GM18519 (cell line): Measurements from ENCODE around the gene BARX1.
"Not testable (repeated sequence)": the region's sequence is repeated elsewhere in the genome, so short reads cannot be mapped to it uniquely, and the experiment has no call there.

Experiments
- ATAC-seq: cut with Tn5 transposase; IDR thresholded peaks from one replicate; pipeline ENCODE4 v1.9.1; 2021; ENCODE audit warnings: mild to moderate bottlenecking, moderate library complexity; ENCODE audit not compliant: unreplicated experiment, low FRiP score

BARX1 gene

DNA sequence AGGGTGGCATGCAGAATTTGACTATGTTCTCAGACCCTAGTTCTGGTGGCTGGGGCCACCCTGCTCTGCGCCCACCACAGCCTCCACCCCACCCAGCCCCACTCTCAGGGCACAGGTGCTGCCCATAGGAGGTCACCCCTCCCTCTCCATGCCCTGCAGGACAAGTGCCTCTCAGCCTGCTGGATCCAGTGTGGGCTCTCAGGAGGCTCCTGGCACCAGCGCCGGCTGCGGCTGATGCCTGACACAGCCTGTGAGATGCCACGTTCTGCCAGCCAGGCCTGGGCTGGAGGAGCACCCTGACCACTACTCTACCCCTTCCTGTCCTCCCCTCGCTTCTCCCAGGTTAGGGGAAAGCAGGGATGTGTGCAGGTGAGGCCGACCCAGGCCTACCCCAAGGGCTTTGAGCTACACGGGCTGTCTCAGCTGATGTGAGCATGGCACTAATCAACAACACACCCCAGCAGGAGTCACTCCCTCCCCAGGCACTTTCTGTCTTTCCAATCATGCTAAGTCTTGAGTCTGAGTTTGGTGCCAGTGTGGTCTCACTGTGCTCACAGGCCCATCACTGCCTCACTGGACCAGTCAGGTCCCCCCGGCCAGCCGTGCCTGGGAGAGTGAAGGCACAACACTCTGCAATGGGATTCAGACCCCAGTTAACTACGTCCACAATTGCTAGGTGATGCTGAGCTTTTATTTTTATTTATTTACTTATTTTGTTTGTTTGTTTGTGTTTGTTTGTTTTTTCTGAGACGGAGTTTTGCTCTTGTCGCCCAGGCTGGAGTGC, 12.1 kb upstream of the BARX1 start:
- ATAC-seq = no peak

DNA sequence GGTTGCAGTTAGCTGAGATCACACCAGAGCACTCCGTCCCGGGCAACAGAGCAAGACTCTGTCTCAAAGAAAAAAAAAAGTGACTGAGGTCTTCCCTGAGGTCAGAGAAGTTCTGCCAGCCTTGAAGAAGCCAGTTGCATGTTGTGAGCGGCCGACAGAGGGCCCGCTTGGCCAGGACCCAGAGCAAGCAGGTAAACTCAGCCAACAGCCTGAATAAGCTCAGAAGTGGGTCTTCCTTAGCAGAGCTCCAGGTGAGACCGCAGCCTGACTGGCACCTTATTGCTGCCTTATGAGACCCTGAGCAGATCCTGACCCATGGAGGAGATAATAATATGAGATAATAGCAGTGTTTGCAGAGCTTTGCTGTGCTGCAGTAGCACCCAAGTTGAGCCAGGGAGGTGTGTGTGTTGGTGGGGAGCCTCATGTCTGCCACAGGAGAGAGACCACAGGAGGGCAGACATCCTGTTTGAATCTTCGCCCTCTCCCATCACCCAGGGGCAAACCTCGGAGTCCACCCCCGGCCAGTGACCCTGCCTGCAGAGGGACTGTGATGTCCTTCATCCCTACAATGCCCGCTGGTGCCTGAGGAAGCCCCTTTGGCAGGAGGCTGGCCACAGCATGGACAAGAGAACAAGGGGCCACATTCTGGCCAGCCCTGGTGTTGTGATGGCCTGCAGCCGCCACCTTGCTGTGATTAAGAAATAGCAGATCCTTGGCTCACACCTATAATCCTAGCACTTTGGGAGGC, 10.8 kb upstream of the BARX1 start:
- ATAC-seq = no peak

DNA sequence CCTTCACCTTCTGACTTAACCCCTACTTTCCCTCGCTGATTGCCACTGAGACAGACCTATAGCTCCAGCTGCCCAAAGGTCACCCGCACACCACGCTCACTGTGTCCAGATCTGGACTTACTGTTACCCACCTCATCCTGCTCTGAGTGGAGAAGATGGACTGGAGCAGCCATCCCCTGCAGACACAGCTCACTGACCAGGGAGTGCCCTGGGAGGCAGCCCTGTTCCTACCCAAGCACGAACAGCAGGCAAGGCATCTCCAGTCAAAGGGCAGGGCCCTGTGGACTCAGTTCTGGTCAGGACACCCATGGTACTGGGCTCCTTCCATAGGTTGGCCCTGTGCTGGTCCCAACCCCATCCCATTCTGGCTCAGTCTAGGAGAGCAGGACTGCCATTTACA, 9.5 kb upstream of the BARX1 start:
- ATAC-seq = no peak

DNA sequence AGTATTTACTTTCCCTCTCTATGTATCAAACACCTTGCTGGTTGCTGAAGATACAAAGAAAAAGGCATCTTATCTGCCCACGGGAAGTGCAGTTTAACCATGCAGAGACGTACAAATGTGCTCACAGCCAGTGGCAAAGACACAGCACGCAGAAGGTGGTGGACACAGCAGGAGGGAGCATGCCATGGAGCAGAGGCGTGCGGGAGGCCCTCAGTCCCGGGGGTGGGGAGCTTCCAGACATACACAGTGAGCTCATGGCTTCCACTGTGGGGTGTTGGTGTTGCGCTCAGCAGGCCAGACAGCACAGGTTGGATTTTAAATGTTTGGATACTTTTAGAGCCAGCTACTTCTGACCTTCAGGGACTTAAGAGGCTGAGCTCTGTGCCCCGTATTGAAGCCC, 8.8 kb upstream of the BARX1 start:
- no peak for ATAC-seq

DNA sequence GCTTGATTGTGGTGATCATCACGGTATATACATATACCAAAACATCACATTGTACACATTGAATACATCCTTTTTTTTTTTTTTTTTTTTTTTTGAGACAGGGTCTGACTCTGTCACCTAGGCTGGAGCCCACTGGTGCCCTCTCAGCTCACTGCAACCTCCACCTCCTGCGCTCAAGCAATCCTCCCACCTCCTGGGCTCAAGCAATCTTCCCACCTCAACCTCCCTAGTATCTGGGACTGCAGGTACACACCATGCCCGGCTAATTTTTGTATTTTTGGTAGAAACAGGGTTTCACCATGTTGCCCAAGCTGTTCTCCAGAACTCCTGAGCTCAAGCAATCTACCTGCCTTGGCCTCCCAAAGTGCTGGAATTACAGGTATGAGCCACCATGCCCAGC, 8.3 kb upstream of the BARX1 start:
- ATAC-seq = not testable (repeated sequence)

DNA sequence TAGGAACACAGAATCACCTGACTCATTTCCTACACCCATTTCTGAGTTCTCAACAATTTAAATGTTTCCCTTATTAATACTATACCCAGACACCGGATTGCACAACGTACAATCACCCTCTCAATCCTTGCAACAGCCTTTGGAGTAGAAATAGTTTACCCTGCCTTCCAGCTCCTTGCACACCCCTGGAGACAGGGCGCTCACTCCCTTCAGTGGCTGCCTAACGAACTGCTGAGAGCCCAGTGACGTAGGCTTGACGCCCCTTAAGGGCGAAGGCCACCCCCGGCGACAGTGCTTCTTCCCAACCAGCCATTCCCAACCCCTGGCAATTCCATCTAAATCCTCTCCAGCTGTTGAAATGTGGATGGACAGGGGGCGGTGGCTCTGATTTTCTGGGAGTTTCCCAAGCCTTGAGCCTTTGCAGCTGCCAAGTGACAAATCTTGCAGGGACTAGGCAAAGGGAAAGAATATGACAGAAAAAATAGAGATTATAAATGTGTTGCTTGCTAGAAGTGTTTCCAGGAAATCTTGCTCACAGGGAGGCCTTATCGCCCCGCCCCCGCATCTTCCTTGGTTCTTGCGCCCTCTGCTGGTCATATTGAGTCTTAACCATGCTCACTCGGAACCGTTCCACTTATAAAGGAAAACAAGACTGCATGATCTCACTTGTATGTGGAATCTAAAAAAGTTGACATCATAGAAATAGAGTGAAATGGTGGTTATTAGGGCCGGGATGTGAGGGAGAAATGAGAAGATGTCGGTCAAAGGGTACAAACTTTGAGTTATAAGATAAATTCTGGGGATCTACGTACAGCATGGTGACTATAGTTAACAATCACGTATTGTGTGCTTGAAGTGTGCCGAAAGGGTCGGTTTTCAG, 7.6 kb upstream of the BARX1 start:
- ATAC-seq = no peak

DNA sequence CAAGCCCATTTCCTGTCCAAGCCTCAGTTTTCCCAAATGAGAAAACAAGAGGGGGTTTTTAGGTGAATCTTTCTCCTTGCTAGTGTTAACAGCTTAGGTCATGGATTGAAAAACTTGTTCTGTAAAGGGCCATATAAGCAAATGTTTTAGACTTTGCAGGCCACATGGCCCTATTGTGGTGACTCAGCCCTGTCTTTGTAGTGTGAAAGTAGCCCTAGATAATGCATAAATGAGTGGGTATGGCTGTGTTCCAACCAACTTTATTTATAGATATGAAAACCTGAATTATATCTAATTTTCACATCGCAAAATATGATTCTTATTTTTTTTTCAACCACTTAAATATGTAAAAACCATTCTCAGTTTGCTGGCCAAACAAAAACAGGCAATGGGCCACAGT, 6.9 kb upstream of the BARX1 start:
- ATAC-seq = no peak

DNA sequence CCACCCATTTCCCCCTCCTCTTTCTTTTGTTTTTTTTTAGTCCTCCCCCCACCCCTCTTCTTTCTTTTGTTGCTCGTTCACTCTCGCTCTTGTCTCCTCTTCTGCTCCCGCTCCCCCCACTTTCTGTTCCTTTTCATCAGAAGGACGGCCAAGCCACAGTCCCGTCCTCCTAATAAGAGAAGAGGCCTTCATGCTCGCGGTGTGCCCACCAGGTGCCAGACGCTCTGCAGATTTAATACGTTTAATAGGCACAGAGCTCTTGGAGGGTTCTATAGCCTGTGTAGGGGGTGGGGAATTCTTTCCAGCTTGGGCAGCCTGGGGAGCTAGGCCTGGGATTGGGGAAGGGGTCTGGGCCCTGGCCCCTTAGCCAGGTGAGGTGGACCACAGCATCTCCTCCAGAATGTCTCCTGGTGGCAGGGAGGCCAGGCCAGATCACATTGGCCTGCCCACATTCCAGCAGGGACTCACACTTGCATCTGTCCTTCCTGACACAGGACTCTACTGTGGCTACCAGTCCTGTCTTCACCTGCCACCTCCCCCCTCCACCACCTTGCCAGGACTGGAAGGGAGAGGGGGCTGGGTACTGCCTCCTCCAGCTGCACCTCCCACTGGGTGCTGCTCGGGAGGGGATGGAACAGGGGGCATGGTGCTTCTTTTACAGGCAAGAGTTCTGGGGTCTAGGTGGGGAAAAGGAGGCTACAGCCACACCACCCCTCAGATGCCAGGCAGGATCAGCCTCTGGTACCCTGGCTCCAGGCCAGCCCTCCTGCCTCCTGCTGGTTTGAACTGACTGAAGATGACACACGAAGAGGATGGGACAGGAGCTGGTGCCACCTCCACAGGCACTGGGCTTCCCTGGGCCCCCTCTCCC, 6.1 kb upstream of the BARX1 start:
- ATAC-seq = no peak

DNA sequence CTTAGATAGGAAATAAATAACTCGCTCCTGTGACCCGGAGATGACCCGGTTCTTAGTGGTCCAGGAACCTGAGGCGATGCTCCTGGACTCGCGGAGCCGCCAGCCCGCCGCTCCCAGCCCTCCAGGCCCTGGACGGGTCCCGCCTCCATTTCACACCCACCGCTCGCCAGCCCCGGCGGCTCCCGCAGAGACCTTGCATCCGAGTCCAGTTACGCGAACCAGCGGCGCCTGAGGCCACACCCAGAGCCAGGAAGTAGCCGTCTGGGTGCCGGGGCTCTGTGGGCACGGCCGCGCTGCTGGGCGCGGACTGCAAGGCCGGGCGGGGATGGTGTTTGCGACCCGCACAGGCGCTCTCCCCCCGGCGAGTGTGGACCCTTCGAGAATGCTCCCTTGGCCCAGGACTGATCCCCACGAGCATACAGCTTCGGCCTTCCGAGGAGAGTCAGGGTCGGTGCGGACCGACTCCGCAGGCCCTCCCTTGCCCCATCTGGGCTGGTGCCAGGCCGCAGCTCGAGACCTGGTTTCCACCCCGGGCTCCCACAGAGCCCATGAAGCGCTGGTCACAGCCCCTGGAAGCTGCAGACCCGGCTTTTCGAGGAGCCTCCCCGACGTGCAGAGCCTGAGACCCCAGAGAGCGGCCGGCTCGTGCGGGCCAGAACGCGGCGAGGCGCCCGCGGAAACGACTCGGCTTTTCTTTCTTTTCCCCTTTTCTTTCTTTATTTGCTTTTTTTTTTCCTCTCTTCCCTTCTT, 5.2 kb upstream of the BARX1 start:
- ATAC-seq = no peak

DNA sequence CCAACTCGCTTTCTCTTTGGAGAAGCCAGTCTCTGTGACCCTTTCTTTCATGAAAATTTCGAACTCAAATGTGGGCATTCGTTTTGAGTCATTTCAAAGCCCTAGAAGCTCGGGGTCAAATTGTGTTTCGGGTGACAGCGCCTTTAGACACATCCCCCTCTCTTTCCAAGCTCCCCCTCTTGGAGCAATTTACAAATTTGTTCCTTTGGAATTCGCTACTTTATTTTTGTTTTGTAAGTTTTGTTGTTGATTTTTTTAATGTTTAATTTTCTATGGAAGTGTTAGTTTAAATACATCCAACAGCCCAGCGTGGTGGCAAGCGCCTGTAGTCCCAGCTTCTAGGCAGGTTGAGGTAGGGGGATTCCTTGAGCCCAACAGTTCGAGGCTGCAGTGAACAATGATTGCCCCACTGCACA, 4.6 kb upstream of the BARX1 start:
- ATAC-seq = no peak

DNA sequence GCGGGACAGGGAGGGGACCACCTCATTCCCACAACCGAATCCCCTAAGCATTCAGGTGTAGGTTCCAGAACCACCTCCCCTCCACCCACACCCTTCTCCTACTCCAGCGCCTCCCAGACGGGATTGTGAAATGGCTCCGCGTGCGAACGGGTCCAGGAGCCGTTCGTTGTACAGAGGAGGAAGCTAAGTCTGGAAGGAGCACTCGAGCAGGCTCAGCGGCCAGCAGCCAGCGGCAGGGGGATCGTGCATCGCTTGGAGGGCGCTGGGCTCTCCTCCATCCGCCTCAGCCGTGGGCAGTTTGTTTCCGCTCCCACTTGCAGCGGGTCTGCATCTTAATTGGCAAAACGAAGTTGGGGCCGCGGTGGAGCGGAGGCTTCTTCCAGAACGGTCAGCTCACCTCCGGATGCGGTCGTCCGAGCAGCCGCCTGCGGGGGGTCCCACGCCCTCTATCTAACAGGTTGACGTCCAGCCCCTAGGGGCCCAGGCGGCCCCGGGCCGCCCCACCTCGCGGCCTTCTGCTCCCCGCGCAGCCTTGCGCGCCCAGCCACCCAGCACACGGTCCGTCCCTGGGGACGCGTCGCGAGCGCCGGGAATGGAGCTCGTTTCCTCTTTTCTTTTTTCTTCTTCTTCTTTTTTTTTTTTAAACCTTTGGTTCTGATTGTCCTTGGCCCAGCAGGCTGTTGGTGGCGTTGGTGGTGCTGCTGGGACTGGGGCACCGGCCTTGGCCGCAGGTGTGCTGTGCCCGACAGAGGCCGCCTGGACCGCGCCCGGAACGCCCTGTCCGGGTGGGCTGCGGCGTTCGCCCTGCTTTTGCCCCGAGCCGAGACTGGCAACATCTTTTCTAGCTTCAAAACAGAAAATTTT, 3.9 kb upstream of the BARX1 start:
- no peak for ATAC-seq

DNA sequence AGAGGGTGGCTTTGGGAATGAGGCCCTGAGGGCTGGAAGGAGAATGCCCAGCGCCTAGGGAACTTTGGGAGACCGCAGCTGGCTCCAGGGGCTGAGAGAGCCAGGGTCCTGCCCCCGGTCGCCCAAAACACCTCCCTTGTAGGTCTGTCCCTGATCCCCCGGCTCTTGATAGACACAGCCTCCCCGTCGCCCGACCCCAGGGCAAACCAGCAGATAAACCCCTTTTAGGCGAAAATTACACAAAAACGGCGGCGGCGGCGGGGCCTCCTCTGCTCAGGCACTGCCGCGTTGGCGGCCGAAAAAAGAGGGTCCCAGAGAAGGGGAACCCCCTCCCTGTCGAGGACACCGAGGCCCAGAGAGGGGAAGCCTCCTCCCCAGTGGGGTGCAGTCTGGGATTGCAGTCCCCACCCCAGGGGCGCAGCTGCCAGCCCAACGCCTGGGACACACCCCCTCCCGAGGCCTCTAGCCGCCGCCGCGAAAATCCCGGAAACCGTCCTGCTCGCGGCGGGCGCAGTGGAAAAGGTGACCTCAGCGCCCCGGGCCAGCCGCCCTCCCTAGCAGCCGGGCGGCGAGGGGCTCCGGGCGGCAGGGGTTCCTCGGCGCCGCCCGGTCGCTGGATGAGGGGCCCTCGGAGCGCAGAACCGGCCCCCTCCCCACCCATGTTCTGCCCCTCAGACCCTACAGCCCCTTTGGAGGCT, 3.1 kb upstream of the BARX1 start:
- ATAC-seq = no peak

DNA sequence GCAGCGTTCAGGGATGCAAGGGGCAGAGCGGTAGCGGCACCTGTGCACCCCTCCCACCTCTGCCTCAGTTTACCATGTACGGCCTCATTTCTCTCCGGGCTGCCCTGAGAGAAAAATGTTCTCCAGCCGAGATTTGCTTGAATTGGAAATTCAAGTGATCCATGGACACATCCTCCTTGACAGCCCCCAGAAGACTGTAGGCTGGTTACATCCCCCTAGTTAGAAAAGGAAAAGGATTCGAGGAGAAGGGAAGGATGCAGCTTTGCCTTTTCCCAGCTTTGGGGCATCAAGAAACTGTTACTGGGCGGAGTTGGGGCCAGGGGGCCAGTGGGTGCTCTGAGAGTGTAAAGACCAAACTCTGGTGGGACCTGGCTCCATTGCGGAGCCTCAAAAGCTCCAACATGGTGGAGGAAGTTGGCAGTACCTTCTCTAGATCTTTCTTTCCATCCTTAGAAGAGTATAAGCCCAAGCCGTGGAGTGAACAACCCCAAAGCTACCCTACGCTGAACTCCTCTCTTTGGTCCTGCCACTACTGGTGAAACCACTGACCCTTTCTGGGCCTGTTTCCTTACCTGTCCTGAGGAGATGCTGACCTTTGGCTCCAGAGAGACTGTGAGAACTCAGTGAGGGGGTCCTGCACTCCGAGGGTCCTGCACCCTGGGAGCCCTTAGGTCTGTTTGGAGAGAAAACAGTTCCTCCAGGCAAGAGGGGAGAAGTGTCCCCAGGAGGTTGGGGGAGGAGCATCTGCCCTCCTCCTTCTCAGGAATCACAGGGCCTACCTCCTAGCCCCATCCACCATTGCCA, 1.0 kb upstream of the BARX1 start:
- ATAC-seq = no peak

DNA sequence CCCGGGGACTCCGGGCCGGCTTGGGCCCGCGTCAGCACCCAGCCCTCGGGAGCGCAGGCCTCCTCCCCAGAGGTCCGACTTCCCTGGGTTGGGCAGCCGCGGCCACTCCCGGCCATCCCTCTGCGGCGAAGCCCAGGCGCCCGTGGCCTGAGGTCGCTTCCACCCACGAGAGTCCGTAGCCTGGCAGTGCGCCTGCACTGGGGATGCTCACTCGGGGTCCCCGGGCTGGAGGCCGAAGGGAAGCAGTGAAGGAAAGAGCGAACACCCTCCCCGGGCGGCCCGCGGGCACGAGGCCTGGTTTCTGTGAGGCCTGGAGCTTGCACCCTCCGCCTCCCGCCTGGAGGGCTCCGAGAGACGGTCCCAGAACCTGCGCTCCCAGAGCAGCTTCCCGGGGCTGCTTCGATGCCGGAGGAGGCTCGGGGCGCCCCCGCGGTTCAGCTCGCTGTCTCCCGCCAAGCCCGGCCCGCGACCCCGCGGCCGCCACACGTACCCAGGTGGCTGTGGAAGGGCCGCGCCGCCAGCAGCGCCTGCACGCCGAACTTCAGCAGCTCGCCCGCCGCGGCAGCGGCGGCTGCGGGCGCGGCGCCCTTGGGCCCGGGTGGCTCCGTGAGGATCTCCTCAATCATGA, 607 bp downstream of the BARX1 start:
- ATAC-seq = no peak

DNA sequence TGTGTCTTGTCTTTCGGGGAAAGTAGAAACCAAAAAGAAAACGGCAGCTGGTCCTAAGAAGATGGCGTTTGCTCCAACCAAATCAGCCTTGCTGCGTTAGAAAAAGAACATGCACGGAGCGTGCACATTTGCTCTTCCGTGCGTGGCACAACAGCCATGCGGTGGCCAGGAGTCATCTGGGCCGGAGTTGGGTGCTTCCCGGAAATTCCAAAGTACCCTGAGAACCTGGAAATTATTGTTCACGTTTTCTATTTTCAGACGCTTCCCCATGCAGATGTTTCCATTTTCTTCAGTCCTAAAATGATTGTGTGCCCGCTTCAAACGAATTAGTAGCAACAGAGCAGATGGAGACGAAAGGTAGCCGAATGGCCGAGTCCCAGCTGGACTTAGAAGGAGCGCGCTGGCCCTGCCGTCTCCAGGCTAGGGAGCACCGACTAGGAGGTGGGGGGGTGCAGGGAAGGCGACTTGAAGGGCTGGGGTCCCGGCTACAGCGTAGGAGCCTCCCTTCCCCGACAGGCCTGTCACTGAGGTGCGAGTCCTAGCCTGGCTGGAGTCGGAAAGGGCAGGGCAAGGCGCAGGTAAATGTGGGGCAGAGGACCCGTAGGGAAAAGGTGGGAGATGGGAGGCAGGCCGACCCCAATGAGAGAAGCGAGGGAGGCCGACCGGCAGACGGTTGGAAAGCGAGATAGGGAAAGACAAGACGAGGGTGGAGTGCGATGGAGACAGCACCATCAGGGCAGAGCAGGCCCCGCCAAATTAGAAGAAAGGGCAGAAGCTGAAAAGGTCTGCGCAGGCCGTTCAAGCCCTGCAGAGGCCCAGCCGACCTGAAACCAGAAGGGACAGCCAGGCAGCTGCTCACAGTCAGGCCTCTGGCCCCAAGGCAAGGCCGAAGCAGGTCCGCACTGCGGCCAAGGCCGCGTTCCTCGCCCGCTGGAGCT, 1.4 kb downstream of the BARX1 start:
- no peak for ATAC-seq
